Fibroblast of villous mesenchyme (primary cell): ENCODE measurements around the gene CAPN13. TPM values are rescaled to one million over a fixed set of nuclear protein-coding genes. Genes with fewer than 3 reads are reported as not detected.

Source experiments
- DNase-seq: peaks from one replicate; pipeline ENCODE4 v3.0.0-alpha.2; 2010; ENCODE audit warnings: low read depth
- H3K4me3 ChIP-seq: 2 replicates; pipeline ENCODE4 v1.5.1; 2011; ENCODE audit warnings: low read depth, mild to moderate bottlenecking, low read length
- total RNA-seq: library from RNA; depleted of rRNA; stranded (reverse); fragments of >200 nt; gene quantifications from 2 replicates; pipeline ENCODE4 v1.2.3, GENCODE V29; 2012
- TF ChIP-seq, protein P1 (sequence below): IDR thresholded peaks from 2 replicates; pipeline ENCODE4 v1.5.1; 2012; ENCODE audit warnings: low read depth, mild to moderate bottlenecking, low read length; ENCODE audit not compliant: insufficient read depth

Gene CAPN13
- total RNA-seq, 1 donor = not detected

DNA sequence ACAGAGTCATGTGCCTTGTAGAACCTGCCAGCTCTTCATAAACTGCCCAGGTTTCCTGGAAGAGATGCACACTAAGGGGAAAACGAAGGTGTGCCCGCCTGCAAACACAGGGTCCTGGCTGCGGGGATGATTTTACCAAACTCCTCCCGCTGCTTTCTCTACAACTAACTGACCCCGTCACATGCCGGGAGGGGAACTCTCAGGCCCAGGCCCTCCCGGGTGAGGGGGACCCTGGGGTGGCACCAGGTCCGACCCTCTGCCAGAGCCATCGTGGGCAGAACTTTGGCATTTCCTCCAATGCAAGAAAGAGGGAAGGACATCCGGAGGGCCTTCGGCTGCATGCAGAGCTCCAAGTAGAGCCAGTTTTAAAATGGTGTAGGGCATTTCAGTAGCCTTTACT lies 28.6 kb downstream of the CAPN13 start:
- DNase-seq = no peak
- TF ChIP-seq, protein P1, sequence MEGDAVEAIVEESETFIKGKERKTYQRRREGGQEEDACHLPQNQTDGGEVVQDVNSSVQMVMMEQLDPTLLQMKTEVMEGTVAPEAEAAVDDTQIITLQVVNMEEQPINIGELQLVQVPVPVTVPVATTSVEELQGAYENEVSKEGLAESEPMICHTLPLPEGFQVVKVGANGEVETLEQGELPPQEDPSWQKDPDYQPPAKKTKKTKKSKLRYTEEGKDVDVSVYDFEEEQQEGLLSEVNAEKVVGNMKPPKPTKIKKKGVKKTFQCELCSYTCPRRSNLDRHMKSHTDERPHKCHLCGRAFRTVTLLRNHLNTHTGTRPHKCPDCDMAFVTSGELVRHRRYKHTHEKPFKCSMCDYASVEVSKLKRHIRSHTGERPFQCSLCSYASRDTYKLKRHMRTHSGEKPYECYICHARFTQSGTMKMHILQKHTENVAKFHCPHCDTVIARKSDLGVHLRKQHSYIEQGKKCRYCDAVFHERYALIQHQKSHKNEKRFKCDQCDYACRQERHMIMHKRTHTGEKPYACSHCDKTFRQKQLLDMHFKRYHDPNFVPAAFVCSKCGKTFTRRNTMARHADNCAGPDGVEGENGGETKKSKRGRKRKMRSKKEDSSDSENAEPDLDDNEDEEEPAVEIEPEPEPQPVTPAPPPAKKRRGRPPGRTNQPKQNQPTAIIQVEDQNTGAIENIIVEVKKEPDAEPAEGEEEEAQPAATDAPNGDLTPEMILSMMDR = no peak
- no peak overlapping the region for H3K4me3 ChIP-seq

DNA sequence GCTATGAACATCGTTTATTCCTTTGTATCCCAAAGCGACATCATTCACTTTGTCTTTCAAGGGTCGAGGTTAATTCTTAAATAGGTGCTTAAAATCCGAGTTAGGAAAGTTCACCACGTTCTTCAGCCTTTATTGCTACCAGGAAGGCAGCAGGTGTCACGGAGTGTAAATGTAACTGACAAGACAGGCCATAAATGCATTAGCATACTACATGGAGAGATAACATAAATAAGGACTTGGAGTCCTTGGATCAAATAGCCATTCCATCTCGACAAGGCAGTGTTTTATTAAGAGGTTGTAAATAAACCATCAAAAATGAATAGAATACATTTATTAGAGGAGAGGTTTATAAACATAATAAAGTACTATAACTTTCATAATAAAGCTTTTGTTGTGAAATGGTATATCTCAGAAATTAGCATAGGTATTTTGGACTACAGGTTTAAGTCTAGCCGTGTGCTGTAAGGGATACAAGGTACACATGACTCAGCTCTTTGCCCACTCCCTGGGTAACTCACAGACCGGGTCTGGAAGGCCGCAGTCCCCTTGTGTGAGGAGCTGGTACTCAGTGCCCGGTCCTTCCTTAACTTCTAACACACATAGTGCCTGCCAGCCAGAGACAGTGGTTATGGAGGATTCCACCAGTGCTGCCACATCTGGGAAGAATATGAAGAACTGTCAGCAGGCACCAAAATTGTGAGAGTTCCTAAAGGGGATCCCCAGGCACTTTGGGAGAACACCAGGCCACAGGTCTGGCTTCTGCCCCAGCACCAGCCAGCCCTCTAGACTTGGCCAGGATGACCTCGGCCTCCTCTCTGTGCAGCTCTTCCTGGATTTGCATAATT lies 29.4 kb downstream of the CAPN13 start:
- no peak overlapping the region for H3K4me3 ChIP-seq
- no peak for DNase-seq
- TF ChIP-seq, protein P1 = no peak

DNA sequence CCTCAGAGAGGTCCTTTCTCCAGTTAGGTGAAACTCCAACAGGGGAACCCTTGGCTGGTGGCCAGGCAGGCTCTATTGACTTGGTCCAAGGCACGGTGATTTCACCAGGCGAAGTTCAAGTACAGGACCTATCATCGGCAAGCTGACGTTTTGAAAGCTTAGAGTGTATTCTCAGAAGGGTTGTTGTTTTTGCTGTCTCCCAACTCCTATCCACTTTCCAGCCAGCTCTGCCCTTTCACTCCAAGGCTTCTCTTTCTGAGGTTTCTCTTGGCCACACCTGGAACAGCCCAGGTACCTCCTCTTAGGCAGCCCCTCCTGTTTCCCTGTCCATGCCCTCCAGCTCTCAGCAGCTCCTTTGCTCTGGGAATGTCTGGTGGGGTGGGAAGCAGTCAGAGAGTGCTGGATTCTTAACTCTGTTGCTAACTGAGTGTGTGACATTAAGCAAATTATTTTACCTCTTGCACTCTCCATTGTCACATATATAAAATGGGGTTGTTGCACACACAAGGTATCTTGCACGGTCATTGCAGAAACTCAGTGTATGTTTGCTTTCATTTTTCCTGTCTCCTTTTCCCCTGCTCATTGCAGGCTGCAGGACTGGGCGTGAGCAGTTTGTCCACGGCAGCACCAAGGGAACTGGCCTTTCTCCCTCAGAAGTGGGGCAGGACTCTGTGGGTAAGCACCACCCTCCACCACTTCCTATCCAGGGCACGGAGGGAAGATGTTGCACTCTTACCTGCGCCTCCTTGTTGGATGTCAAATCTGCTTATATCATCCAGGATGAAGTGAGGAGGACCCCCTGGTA lies 30.2 kb downstream of the CAPN13 start:
- no peak overlapping the region for H3K4me3 ChIP-seq
- TF ChIP-seq, protein P1 = no peak
- DNase-seq = no peak

DNA sequence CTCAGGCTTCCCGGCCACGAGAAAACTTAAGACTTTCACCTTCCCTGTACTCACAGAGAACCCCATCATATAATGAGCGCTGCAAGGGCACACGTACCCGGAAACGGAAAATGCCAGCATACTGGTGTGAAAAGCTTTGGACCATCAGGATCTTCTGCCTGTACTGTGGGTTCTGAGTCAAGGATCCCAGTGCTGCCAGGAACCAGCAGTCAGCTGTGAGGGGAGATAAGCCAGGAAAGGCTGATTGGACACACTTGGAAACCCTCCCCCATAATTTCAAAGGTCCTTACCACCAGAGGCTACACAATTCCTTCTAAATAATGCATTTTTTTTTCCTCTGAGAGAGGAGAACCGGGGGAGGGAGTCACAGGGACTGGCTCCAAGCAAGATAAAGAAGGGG lies 31.4 kb downstream of the CAPN13 start:
- DNase-seq = no peak
- TF ChIP-seq, protein P1 = no peak
- no peak overlapping the region for H3K4me3 ChIP-seq

DNA sequence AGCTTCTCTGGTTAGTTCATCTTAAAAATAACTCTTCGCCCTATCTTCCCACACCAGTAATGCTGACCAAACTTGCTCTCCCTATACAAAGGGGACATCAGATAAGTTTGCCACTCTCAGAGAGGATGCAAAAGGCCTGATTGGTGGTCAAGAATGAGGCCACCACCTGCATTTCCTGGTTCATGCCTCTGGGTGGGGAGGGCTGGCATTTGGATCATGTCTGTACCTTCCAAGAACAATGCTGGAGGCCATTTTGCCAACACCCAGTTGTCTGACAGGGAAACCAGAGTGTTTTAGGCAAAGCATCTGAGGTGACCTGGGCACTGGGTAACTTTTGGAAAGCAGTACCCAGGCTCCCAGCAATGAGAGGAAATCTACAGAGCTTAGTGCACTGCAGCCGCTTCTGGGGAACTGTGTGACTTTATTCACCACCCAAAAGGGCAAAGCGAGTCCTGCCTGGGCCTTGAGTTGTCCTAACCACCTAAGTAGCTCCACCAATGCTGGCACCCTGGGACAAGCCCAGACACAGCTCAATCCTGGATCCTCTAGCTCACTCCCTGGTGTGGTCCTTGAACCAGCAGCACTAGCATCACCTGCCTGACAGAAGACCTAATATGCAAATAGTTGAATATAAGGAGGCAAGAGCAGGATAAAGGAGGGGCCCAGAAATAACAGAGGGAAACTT lies 35.1 kb downstream of the CAPN13 start:
- no peak for DNase-seq
- H3K4me3 ChIP-seq = no peak overlapping the region
- TF ChIP-seq, protein P1 = no peak

DNA sequence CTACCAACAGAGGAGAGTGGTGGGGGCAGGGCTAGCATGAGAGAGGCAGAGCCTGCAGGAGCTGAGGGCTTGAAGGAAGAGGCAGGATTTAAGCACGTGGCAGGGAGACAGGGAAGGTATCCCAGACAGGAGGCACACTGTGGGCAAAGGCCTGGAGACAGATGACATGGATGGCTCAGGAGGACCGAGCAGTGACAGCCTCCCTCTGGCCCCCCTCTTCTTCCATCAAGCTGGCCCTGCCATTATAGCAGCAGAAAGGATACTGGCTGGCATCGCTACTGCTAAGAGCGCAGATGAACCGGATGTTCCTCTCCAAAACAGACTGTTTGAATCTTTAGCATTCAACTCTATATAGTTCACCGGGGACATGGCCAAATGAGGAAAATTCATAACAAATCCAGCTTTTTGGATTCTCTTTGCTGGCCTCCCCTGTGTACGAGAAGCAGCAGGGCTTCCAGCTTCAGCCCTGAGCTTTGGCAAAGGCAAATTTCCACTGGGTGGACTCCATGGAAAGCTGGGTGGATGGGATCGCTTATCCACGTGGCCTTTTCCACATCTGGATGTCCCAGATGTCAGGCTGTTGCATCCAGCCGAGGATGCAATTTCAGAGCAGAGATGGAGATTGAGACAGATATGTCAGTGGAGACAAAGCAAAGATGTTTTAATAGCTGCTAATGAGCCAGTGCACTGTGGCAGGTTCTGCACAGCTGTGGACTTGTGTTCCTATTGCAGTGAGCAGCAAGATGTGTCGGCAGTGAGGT lies 36.2 kb downstream of the CAPN13 start:
- no peak overlapping the region for H3K4me3 ChIP-seq
- DNase-seq = no peak
- TF ChIP-seq, protein P1 = no peak
